HG03196 (cell line): ENCODE data around the gene GRHPR.
"Not testable (repeated sequence)": the region's sequence is repeated elsewhere in the genome, so short reads cannot be mapped to it uniquely, and the experiment has no call there.

Experiments
- ATAC-seq: cut with Tn5 transposase; IDR thresholded peaks from one replicate; pipeline ENCODE4 v1.9.1; 2021; ENCODE audit not compliant: unreplicated experiment

Gene GRHPR

DNA sequence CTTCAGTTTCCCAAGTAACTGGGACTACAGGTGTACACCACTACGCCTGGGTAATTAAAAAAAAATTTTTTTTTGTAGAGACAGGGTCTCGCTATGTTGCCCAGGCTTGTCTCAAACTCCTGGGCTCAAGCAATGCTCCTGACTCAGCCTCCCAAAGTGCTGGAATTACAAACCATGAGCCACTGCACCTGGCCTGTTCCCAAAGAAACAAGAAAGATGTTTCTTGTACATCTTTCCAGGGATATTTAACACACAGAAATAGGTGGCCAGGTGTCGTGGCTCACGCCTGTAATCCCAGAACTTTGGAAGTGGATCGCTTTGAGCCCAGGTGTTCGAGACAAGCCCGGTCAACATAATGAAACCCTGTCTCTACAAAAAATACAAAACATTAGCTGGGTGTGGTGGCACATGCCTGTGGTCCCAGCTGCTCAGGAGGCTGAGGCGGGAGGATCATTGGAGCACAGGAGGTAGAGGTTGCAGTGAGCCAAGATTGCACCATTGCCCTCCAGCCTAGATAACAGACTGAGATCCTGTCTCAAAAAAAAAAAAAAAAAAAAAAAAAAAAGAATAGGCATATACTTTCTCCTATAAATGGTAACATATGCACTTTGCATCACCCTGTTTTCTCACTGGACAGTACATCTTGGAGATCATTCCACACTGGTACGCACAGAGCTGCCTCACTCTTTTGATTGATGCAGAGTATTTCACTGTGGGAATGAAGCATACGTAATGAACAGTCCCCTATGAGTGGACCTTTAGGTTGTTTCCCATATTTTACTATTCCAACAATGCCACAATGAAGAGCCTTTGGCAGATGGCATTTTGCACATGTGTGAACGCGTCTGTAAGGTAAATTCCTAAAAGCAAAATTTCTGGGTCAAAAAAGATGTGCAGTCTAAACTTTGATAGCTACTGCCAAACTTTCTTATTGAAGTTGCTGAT is 2.0 kb upstream of the GRHPR start:
- ATAC-seq, result no peak

DNA sequence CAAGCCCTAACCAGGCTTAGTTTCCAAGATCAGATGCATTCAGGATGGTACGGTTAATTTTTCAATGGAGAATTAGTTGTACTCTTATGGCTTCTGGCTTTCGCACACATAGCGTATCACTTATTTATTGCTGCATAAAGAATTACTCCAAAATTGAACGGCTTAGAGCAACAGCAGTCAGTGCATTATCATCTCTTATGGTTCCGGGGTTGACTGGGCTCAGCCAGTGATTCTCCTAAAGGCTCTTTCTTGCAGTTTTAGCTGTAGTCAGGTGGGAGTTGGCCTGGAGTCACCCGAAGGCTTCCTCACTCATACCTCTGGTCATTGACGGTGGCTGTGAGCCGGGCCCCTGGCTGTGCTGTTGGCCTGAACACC is 595 bp upstream of the GRHPR start:
- ATAC-seq, result peak; percentile 30

DNA sequence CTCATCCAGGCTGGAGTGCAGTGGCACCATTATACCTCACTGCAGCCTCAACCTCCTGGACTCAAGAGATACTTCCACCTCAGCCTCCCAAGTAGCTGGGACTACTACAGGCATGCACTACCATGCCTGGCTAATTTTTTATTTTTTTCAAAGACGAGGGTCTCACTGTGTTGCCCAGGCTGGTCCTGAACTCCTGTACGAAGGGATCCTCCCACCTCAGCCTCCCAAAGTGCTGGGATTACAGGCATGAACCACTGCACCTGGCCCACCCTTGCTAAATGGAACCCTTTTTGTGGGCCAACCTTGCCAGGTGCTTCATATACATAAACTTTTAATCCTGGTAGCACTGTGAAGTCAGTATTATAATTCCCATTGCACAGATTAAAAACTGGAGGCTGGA is 1.0 kb downstream of the GRHPR start:
- no peak for ATAC-seq

DNA sequence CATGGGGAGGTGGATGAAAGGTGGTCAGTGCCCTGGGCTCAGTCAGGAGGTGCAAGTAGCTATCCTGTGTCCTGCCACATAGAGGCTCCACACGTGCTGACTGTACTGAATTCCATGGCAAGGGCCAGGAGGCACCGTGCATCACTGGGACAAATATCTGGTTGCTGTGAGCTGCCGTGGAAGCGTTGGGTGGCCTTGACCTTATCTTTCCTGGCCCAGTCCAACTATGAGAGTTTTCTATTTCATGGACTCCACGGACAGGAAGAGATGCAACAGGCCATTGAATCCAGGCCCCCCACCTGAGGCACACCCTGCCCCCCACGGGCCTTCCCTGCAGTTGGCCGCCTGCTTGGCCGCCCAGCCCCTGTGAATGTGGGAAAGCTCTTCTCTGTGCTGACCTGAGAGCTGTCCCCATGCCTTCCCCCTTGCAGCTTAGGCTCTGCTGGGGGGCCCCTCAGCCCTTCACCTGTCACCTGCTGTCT is 1.7 kb downstream of the GRHPR start:
- no peak for ATAC-seq

DNA sequence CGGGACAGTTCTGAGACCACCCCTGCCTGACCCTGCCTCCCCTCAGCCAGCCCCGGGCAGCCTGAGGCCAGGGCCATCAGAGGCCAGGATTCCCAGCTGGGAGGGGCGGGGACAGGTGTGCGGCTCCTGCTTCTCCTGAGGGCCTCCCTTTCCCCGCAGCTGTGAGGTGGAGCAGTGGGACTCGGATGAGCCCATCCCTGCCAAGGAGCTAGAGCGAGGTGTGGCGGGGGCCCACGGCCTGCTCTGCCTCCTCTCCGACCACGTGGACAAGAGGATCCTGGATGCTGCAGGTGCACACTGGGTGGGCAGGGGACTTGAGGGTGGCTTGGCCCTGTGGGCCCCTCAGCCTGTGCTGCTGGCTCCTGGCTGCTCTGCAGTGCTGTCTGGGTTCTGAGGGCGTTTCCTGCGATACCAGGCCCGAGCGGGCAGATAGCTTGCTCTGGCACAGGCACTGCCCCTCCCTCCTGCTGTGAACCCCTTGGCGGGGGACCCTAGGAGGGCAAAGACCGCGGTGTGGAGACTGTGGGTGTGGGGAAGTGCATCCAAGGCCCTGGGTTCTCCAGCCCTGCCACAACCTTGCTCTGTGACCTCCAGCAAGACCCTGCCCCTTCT is 2.3 kb downstream of the GRHPR start:
- ATAC-seq, result no peak

DNA sequence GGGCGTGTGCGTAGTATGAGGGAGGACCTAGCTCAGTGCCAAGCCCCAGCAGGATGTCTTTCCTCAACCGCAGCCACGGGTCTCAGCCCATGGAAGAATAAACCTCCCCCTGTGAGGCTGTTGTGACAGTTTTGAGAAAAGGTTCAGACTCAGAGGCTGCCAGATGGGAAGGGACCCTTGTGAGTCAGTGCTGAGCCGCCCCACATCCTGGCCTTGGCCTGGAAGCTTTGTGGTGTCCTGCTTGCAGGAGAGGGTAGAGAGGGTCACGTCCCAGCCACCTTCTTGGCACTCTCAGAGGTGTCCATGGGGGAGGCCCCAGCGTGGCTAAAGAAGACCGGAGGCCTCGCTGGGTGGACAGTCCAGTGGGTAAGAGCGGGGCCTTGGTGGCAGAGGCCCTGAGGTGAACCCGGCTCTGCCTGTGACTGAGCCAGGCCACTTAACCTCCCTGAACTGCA is 2.8 kb downstream of the GRHPR start:
- no peak for ATAC-seq

DNA sequence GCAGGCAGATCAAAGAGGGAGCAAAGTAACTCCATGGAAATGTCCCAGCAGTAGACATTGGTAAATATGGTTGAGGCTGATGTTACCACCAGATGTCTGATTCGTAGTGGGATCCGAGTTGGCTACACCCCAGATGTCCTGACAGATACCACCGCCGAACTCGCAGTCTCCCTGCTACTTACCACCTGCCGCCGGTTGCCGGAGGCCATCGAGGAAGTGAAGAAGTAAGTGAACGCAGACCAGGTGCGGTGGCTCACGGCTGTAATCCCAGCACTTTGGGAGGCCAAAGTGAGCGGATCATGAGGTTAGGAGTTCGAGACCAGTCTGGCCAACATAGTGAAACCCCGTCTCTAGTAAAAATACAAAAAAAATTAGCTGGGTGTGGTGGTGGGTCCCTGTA is 3.9 kb downstream of the GRHPR start:
- not testable (repeated sequence) for ATAC-seq

DNA sequence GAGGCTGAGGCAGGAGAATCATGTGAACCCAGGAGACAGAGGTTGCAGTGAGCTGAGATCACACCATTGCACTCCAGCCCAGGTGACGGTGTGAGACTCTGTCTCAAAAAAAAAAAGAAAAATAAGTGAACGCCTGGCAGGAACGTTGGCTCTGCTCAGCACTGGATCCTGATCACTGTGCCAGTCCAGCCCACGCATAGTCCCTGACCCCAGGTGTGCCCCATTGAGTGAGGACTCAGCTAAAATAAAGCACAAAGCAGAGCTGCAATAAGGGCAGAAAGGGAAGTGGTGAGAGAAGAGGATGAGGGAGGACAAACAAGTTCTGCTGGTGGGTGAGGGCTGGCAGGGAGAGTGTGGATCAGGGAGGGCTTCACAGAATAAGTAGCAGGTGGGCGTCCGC is 4.3 kb downstream of the GRHPR start:
- no peak for ATAC-seq

DNA sequence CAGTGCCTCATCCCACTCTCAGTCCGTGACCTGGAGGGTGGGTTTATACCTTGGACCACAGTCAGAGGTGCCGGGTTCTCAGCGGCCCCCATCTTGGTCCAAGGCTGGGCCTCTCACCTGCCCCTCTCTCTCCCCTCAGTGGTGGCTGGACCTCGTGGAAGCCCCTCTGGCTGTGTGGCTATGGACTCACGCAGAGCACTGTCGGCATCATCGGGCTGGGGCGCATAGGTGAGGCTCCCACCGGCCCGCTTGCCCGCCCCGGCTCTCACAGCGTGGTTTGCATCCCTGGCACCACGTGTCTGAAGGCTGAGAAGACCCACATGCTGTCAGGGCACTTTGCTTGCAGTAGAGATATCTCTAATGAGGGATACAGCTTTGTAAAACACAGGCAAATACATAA is 5.8 kb downstream of the GRHPR start:
- no peak for ATAC-seq

DNA sequence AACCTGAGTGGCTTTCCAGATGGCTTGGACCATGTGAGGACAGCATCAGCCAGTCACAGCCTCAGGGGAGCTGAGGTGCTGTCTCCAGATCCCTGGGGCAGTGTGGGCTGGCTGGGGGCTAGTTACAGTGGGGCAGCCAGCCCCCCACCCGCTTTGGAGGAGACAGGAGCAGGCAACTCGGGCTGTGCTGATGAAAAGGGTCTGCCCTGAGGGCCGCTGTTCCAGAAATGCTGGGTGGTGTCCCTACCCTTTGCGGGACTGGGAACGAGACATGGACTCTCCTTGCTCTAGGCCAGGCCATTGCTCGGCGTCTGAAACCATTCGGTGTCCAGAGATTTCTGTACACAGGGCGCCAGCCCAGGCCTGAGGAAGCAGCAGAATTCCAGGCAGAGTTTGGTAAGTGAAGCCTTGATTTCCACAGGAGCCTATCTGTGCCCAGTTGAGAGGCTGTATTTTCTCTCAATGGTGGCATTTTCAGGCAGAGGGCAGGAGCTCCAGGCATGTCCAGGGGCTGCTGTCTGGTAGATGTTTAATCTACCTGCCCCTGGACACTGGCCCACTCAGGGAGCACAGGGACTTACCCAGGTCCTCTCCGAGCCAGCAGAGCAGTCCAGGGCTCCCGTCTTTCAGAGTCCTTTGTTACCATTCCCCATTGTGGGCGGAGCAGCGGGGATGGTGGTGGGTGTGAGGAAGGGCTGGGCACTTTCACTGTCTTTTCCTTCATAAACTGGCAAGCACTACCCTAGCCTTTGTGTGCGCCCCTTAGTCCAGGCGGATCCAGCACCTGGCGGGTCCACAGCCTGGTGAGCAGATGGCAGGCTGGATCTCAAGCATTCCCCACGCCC is 7.2 kb downstream of the GRHPR start:
- ATAC-seq, result no peak

DNA sequence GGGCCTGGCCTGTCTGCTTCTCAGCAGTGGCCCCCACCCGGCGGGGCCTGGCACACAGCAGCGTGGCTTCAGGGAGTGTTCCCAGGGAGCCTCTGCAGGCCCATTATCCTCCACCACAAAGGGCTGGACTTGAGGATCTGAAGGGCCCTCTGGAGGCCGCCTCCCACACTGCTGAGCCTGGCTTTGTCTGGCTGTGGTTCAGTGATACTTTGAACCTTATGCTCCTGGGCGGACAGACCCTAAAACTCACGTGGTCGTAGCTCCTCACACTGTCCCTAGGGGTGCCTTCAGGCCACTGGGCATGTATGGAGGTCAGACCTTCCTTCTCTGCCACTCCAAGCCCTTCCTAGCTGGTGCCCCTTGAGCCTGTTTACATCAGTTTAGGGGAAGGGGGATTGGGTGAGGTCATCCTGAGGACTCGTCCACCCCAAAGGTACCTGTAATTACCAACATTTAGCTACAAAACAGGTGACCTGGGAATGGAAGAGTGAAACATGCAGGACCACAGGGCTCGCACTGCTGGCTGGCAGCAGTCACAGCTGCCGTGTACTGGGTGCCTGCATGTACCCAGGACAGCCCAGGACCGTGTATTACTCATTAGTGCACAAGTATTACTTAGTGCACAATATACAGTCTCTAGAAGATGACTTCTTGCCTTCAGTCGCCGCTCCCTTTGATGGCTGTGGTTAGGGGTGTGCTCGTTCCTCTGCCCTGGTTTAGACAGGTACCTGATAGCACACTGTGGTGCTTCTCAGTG is 8.5 kb downstream of the GRHPR start:
- no peak for ATAC-seq

DNA sequence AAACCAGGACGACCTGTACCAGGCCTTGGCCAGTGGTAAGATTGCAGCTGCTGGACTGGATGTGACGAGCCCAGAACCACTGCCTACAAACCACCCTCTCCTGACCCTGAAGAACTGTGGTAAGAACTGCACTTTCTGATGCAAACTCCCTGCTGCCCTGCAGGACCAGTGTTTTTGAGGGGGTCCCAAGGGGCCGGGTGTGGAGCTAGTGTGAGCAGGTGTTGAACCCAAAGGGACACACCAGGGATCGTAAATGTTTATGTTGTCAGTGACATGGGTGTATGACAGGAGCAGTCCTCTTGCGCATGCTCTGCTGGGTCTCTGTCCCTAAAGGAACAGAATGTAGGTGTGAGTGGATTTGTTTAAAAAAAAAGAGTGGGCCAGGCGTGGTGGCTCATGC is 9.5 kb downstream of the GRHPR start:
- ATAC-seq, result no peak

DNA sequence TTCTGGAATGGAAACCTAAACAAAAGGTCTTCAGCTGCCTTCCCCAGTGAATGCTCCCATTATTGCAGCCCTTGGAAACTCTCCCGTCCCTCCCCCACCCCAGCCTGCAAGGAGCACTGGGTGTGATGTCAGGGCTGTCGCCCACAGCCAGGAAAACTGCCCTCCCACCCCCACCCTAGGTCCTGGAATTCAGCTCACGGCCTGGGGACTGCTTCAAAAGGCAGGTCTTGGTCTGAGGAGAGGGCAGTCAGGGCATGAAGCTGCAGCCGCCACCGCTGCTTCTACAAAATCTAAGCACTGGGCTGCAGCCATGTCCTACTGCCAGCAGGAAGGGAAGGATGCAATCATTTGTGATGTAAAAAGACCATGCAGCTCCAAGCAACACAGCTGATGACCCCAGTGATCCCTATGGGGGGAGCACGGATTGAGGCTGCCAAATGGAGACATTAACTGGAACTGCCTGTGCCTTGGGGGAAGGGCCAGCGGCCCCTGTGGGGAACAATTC is 11.4 kb downstream of the GRHPR start:
- no peak for ATAC-seq

DNA sequence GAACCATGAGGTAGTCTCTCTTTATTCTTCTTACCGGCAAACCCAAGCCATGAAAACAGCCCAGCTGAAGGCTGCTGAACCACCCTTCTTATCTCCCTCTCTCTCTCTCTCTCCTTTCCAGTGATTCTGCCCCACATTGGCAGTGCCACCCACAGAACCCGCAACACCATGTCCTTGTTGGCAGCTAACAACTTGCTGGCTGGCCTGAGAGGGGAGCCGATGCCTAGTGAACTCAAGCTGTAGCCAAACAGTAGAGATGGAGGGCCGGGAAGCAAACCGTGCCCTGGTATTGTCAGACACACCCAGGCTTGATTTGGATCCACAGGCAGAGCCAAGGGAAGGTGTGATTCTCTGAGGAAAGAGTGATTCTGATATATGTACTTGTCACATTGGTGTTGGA is 14.0 kb downstream of the GRHPR start:
- no peak for ATAC-seq

DNA sequence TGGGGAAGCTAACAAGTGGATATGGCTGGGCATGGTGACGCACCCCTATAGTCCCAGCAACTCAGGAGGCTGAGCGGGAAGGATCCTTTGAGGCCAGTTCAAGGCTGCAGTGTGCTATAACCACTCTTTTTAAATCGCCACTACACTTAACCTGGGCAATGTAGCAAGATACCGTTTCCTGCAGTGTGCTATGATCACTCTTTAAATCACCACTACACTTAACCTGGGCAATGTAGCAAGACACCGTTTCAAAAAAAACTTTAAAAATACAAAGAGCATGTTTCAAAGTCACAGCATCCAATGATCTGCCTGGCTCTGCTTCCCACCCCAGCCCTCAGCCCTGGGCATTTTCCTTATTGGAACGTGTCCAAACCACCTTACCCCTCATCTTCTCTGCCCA is 14.5 kb downstream of the GRHPR start:
- ATAC-seq, result no peak

DNA sequence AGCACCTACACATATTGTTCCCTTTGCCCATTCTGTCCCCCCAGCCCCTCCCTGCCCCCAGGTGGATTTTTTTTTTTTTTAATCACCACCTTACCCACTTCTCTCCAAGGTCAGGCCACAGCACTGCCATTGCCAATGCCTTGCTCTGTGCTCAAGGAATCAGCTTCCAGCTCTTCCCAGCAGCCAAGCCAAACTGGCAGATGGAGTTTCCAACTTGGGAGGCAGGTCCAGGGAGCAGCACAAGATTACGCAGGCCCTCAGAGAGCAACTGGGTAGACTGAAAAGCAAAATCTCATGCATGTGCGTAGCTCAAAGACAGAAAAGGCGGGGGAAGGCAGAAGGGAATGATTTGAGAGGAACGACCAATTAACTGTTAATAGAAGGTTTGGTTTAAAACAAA is 15.1 kb downstream of the GRHPR start:
- ATAC-seq, result no peak

DNA sequence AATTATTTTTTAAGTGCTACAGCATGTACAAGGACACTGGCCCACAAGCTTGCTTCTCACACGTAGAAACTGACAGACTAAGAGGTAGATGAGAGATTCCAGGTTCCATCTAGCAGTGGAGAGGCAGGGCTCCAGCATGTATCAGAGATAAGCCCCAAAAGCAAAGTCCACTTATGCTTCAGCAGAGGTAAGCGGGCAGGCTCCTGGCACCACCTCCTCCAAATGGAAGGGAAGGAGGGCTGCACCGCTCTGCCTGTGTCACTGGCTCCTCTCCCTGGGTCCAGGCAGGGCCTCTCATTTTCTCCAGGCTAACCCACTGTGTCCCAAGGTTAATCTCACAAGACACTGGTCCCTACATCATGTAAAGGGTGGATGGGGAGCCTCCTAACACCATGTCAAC is 15.9 kb downstream of the GRHPR start:
- ATAC-seq, result no peak

DNA sequence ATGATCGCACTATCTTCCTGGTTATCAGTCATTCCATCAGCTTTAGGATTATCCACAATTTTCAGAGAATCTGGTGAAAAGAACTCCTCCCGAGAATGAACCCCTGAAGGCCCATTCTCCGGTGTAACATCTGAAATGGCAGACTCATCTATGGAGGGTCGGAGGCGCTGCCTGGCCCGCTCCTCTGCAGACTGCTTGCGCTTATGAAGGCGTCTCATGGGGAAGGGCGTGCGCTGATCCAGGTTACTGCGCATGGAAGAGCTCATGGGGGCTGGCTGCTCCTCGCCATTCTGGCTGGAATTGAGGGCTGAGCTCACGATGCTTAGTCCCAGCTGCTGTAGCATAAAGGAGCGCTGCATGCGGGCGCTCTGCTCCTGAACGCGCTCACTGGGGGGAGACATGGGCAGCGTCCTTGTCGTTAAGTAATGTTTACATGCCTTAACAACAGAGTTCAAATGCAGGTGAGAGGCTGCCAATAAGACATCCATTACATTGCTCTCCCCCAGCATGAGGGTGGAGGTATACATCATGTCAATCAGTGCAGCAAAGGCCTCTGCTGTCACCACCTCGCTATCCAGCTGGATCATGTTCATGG is 19.4 kb downstream of the GRHPR start:
- no peak for ATAC-seq

DNA sequence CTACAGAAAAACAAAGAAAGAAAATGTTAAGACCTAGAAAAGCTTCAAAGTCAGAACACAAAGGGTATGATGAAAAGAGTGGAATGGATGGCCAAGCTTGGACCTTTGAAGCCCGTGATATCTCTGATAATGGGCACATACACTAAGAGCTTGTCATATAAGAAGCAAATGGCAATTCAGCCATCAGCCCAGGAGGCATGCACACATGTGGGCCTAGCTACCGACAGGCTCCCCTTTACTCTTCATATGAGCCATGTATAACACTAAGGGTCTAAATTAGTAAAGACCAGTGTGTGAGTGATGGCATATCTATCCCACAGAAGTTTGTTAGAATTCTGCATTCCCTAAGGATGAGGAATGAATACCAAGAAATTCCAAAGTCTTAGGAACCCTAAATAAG is 20.1 kb downstream of the GRHPR start:
- no peak for ATAC-seq

DNA sequence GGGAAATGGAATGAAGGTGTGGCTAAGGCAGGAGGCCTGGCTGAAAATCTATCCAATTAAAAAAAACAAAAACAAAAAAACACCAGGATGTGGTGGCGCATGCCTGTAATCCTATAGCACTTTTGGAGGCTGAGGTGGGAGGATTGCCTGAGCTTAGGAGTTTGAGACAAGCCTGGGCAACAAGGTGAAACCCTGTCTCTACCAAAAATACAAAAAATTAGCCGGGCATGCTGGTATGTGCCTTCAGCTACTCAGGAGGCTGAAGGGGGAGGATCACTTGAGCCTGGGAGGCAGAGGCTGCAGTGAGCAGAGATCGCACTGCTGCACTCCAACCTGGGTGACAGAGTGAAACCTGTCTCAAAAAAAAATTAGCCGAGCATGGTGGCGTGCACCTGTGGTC is 21.1 kb downstream of the GRHPR start:
- ATAC-seq, result no peak
